ENCODE results near the gene SLC25A36.
A peak's percentile ranks its signal among the peaks of the same experiment; 100 is the strongest.
"Not testable (repeated sequence)": the region's sequence is repeated elsewhere in the genome, so short reads cannot be mapped to it uniquely, and the experiment has no call there.

Gene SLC25A36

GRCh38 chr3:140933109-140933508 lies 8.5 kb upstream of the SLC25A36 start:
- H3K9ac ChIP-seq (ENCODE audit: low read length): no peak overlapping the region
- H3K9me3 ChIP-seq (ENCODE audit: control insufficient read depth, low read length): peaks cover 3% of the 10 kb centered on the region
- no peak for DNase-seq (ENCODE audit: low read depth)

GRCh38 chr3:140933552-140933951 lies 8.1 kb upstream of the SLC25A36 start:
- DNase-seq (ENCODE audit: low read depth): no peak
- Histone ChIP-seq H3K4me3 (ENCODE audit: low read length) (no peak overlapping the region), H3K9me3 (ENCODE audit: control insufficient read depth, low read length) (peaks cover 3% of the 10 kb centered on the region), H3K27me3 (replicated peaks; ENCODE audit: control insufficient read depth, insufficient read depth, low read length) (no peaks in the 10 kb centered on the region), H3K4me1 (ENCODE audit: control insufficient read depth, insufficient read depth, low read length) (peaks cover 6% of the 10 kb centered on the region), H3K9ac (ENCODE audit: low read length) (no peak overlapping the region), H3K36me3 (ENCODE audit: control insufficient read depth, insufficient read depth, low read length, severe bottlenecking) (no peaks in the 10 kb centered on the region)

More at GRCh38 chr3:140933109-140933508, 8.5 kb upstream of the SLC25A36 start:
- peaks cover 6% of the 10 kb centered on the region for H3K4me1 ChIP-seq (ENCODE audit: control insufficient read depth, insufficient read depth, low read length)
- H3K4me3 ChIP-seq (ENCODE audit: low read length): no peak overlapping the region
- H3K36me3 ChIP-seq (ENCODE audit: control insufficient read depth, insufficient read depth, low read length, severe bottlenecking): no peaks in the 10 kb centered on the region
- no peaks in the 10 kb centered on the region for H3K27me3 ChIP-seq (replicated peaks; ENCODE audit: control insufficient read depth, insufficient read depth, low read length)

GRCh38 chr3:140939305-140939704 lies 2.3 kb upstream of the SLC25A36 start:
- not testable (repeated sequence) for H3K27me3 ChIP-seq (replicated peaks; ENCODE audit: control insufficient read depth, insufficient read depth, low read length); H3K4me3 ChIP-seq (ENCODE audit: low read length); H3K36me3 ChIP-seq (ENCODE audit: control insufficient read depth, insufficient read depth, low read length, severe bottlenecking); H3K9me3 ChIP-seq (ENCODE audit: control insufficient read depth, low read length); DNase-seq (ENCODE audit: low read depth); H3K9ac ChIP-seq (ENCODE audit: low read length)
- peaks cover 12% of the 10 kb centered on the region for H3K4me1 ChIP-seq (ENCODE audit: control insufficient read depth, insufficient read depth, low read length)

- Histone ChIP-seq H3K9ac (ENCODE audit: low read length) (peak overlapping the region; percentile 97), H3K27me3 (replicated peaks; ENCODE audit: control insufficient read depth, insufficient read depth, low read length) (no peaks in the 10 kb centered on the region), H3K9me3 (ENCODE audit: control insufficient read depth, low read length) (no peaks in the 10 kb centered on the region), H3K4me3 (ENCODE audit: low read length) (peak overlapping the region; percentile 98), H3K36me3 (ENCODE audit: control insufficient read depth, insufficient read depth, low read length, severe bottlenecking) (no peaks in the 10 kb centered on the region), H3K4me1 (ENCODE audit: control insufficient read depth, insufficient read depth, low read length) (peaks cover 27% of the 10 kb centered on the region)
- DNase-seq (ENCODE audit: low read depth): peak; percentile 21
These were observed 574 bp upstream of the SLC25A36 start for GRCh38 chr3:140941090-140941433.

GRCh38 chr3:140942221-140943104 lies 827 bp downstream of the SLC25A36 start:
- H3K36me3 ChIP-seq (ENCODE audit: control insufficient read depth, insufficient read depth, low read length, severe bottlenecking): no peaks in the 10 kb centered on the region
- no peaks in the 10 kb centered on the region for H3K27me3 ChIP-seq (replicated peaks; ENCODE audit: control insufficient read depth, insufficient read depth, low read length)
- no peaks in the 10 kb centered on the region for H3K9me3 ChIP-seq (ENCODE audit: control insufficient read depth, low read length)
- peak overlapping the region; percentile 97 for H3K9ac ChIP-seq (ENCODE audit: low read length)
- peaks cover 27% of the 10 kb centered on the region for H3K4me1 ChIP-seq (ENCODE audit: control insufficient read depth, insufficient read depth, low read length)
- DNase-seq (ENCODE audit: low read depth): peak; percentile 85
- H3K4me3 ChIP-seq (ENCODE audit: low read length): peak overlapping the region; percentile 98

GRCh38 chr3:140943781-140944552 lies 2.3 kb downstream of the SLC25A36 start:
- peak overlapping the region; percentile 97 for H3K9ac ChIP-seq (ENCODE audit: low read length)
- H3K36me3 ChIP-seq (ENCODE audit: control insufficient read depth, insufficient read depth, low read length, severe bottlenecking): peaks cover 4% of the 10 kb centered on the region
- H3K27me3 ChIP-seq (replicated peaks; ENCODE audit: control insufficient read depth, insufficient read depth, low read length): no peaks in the 10 kb centered on the region
- H3K4me1 ChIP-seq (ENCODE audit: control insufficient read depth, insufficient read depth, low read length): peaks cover 27% of the 10 kb centered on the region
- DNase-seq (ENCODE audit: low read depth): no peak
- peak overlapping the region; percentile 98 for H3K4me3 ChIP-seq (ENCODE audit: low read length)
- no peaks in the 10 kb centered on the region for H3K9me3 ChIP-seq (ENCODE audit: control insufficient read depth, low read length)

GRCh38 chr3:140948460-140949249 lies 7.0 kb downstream of the SLC25A36 start:
- Histone ChIP-seq H3K36me3 (ENCODE audit: control insufficient read depth, insufficient read depth, low read length, severe bottlenecking) (peaks cover 4% of the 10 kb centered on the region), H3K9me3 (ENCODE audit: control insufficient read depth, low read length) (no peaks in the 10 kb centered on the region), H3K4me3 (ENCODE audit: low read length) (no peak overlapping the region), H3K9ac (ENCODE audit: low read length) (no peak overlapping the region), H3K27me3 (replicated peaks; ENCODE audit: control insufficient read depth, insufficient read depth, low read length) (no peaks in the 10 kb centered on the region), H3K4me1 (ENCODE audit: control insufficient read depth, insufficient read depth, low read length) (peaks cover 34% of the 10 kb centered on the region)
- no peak for DNase-seq (ENCODE audit: low read depth)

GRCh38 chr3:140950144-140950543 lies 8.5 kb downstream of the SLC25A36 start:
- no peak for DNase-seq (ENCODE audit: low read depth)
- Histone ChIP-seq H3K4me1 (ENCODE audit: control insufficient read depth, insufficient read depth, low read length) (peaks cover 20% of the 10 kb centered on the region), H3K36me3 (ENCODE audit: control insufficient read depth, insufficient read depth, low read length, severe bottlenecking) (peaks cover 4% of the 10 kb centered on the region), H3K9ac (ENCODE audit: low read length) (no peak overlapping the region), H3K9me3 (ENCODE audit: control insufficient read depth, low read length) (no peaks in the 10 kb centered on the region), H3K27me3 (replicated peaks; ENCODE audit: control insufficient read depth, insufficient read depth, low read length) (no peaks in the 10 kb centered on the region), H3K4me3 (ENCODE audit: low read length) (no peak overlapping the region)

- H3K4me1 ChIP-seq (ENCODE audit: control insufficient read depth, insufficient read depth, low read length): peaks cover 14% of the 10 kb centered on the region
- no peaks in the 10 kb centered on the region for H3K27me3 ChIP-seq (replicated peaks; ENCODE audit: control insufficient read depth, insufficient read depth, low read length)
- H3K9me3 ChIP-seq (ENCODE audit: control insufficient read depth, low read length): no peaks in the 10 kb centered on the region
- H3K4me3 ChIP-seq (ENCODE audit: low read length): no peak overlapping the region
- DNase-seq (ENCODE audit: low read depth): no peak
- H3K9ac ChIP-seq (ENCODE audit: low read length): no peak overlapping the region
- H3K36me3 ChIP-seq (ENCODE audit: control insufficient read depth, insufficient read depth, low read length, severe bottlenecking): peaks cover 4% of the 10 kb centered on the region
These were observed 9.2 kb downstream of the SLC25A36 start for GRCh38 chr3:140950863-140951262.

GRCh38 chr3:140951750-140952149 lies 10.1 kb downstream of the SLC25A36 start:
- not testable (repeated sequence) for H3K9me3 ChIP-seq (ENCODE audit: control insufficient read depth, low read length); H3K4me3 ChIP-seq (ENCODE audit: low read length); H3K27me3 ChIP-seq (replicated peaks; ENCODE audit: control insufficient read depth, insufficient read depth, low read length); DNase-seq (ENCODE audit: low read depth); H3K9ac ChIP-seq (ENCODE audit: low read length); H3K36me3 ChIP-seq (ENCODE audit: control insufficient read depth, insufficient read depth, low read length, severe bottlenecking)
- peaks cover 19% of the 10 kb centered on the region for H3K4me1 ChIP-seq (ENCODE audit: control insufficient read depth, insufficient read depth, low read length)

Data from adipocyte (in vitro differentiated cells).